Endothelial cell (in vitro differentiated cells): ENCODE data around the gene USH2A. TPM values are rescaled to one million over a fixed set of nuclear protein-coding genes. Genes with fewer than 3 reads are reported as not detected.

Source experiments
- DNase-seq: peaks from one replicate; pipeline ENCODE4 v3.0.0; 2021; ENCODE audit warnings: low spot score
- H3K27ac Mint-ChIP-seq: one replicate; pipeline ENCODE4 v1.8.0; 2021; ENCODE audit warnings: mixed read lengths, inconsistent platforms; ENCODE audit not compliant: unreplicated experiment
- H3K27me3 Mint-ChIP-seq: one replicate; pipeline ENCODE4 v1.8.0; 2021; ENCODE audit warnings: mild to moderate bottlenecking, moderate library complexity, mixed read lengths, inconsistent platforms; ENCODE audit not compliant: unreplicated experiment
- H3K36me3 Mint-ChIP-seq: one replicate; pipeline ENCODE4 v1.8.0; 2021; ENCODE audit warnings: mild to moderate bottlenecking, low read depth, mixed read lengths, inconsistent platforms; ENCODE audit not compliant: unreplicated experiment
- H3K4me1 Mint-ChIP-seq: one replicate; pipeline ENCODE4 v1.8.0; 2021; ENCODE audit warnings: mild to moderate bottlenecking, mixed read lengths, inconsistent platforms; ENCODE audit not compliant: unreplicated experiment
- H3K4me3 Mint-ChIP-seq: one replicate; pipeline ENCODE4 v1.8.0; 2021; ENCODE audit warnings: mild to moderate bottlenecking, mixed read lengths, inconsistent platforms; ENCODE audit not compliant: unreplicated experiment
- H3K9me3 Mint-ChIP-seq: one replicate; pipeline ENCODE4 v1.8.0; 2021; ENCODE audit warnings: mixed read lengths, inconsistent platforms; ENCODE audit not compliant: unreplicated experiment
- total RNA-seq: library from RNA; stranded (reverse); fragmentation: NEBNext Ultra II Directional; extraction: Animal tissue kit (Norgen Biotek cat#: 25700); gene quantifications from one replicate; pipeline ENCODE4 v1.2.1, GENCODE V29; 2021; ENCODE audit not compliant: unreplicated experiment
- TF ChIP-seq, protein P1 (sequence below): fragments of 200-600 bp; sonication (generic); IDR thresholded peaks from one replicate; pipeline ENCODE4 v1.5.0; 2021; ENCODE audit warnings: antibody characterized with exemption; ENCODE audit not compliant: unreplicated experiment

USH2A gene
- total RNA-seq, 1 donor from 2014 or later = not detected

DNA sequence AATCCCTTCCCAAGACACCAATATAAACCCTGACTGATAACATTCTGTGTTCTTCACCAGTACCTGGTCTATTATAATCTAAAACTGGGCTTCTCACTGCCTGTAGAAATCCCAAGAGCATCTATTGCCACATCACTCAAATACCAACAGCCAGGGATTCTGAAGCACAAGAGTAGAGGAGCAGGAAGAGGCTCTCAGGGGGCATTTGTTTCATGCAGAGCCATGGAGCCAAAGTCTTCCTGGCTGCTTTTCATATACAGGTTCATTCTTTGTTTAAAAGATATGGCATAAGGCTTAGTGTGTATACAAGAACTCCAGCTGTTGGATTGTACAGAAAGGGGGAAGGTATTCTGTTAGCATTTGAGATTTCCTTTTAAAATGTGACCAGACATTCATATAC lies 38.2 kb upstream of the USH2A start:
- H3K27me3 Mint-ChIP-seq = no peaks in the 10 kb centered on the region
- H3K27ac Mint-ChIP-seq = no peak overlapping the region
- TF ChIP-seq, protein P1, sequence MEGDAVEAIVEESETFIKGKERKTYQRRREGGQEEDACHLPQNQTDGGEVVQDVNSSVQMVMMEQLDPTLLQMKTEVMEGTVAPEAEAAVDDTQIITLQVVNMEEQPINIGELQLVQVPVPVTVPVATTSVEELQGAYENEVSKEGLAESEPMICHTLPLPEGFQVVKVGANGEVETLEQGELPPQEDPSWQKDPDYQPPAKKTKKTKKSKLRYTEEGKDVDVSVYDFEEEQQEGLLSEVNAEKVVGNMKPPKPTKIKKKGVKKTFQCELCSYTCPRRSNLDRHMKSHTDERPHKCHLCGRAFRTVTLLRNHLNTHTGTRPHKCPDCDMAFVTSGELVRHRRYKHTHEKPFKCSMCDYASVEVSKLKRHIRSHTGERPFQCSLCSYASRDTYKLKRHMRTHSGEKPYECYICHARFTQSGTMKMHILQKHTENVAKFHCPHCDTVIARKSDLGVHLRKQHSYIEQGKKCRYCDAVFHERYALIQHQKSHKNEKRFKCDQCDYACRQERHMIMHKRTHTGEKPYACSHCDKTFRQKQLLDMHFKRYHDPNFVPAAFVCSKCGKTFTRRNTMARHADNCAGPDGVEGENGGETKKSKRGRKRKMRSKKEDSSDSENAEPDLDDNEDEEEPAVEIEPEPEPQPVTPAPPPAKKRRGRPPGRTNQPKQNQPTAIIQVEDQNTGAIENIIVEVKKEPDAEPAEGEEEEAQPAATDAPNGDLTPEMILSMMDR = no peak
- H3K4me1 Mint-ChIP-seq = peaks cover 4% of the 10 kb centered on the region
- no peaks in the 10 kb centered on the region for H3K9me3 Mint-ChIP-seq
- DNase-seq = no peak
- H3K4me3 Mint-ChIP-seq = no peak overlapping the region
- no peaks in the 10 kb centered on the region for H3K36me3 Mint-ChIP-seq

GRCh38 chr1:216459651-216460207 lies 36.5 kb upstream of the USH2A start:
- H3K4me3 Mint-ChIP-seq = no peak overlapping the region
- no peaks in the 10 kb centered on the region for H3K9me3 Mint-ChIP-seq
- TF ChIP-seq, protein P1 = no peak
- H3K36me3 Mint-ChIP-seq = no peaks in the 10 kb centered on the region
- no peaks in the 10 kb centered on the region for H3K27me3 Mint-ChIP-seq
- no peak overlapping the region for H3K27ac Mint-ChIP-seq
- peaks cover 4% of the 10 kb centered on the region for H3K4me1 Mint-ChIP-seq
- no peak for DNase-seq

- no peak overlapping the region for H3K27ac Mint-ChIP-seq
These were observed 35.6 kb upstream of the USH2A start for GRCh38 chr1:216458812-216459211.

GRCh38 chr1:216457356-216457755 lies 34.1 kb upstream of the USH2A start:
- TF ChIP-seq, protein P1 = no peak
- no peak for DNase-seq
- no peaks in the 10 kb centered on the region for H3K9me3 Mint-ChIP-seq
- no peaks in the 10 kb centered on the region for H3K36me3 Mint-ChIP-seq
- H3K4me3 Mint-ChIP-seq = no peak overlapping the region
- H3K4me1 Mint-ChIP-seq = peaks cover 4% of the 10 kb centered on the region
- no peak overlapping the region for H3K27ac Mint-ChIP-seq
- H3K27me3 Mint-ChIP-seq = peaks cover 1% of the 10 kb centered on the region

More at GRCh38 chr1:216458812-216459211, 35.6 kb upstream of the USH2A start:
- DNase-seq = no peak
- Mint-ChIP-seq H3K36me3 (no peaks in the 10 kb centered on the region), H3K4me1 (peaks cover 4% of the 10 kb centered on the region), H3K27me3 (no peaks in the 10 kb centered on the region), H3K9me3 (no peaks in the 10 kb centered on the region), H3K4me3 (no peak overlapping the region)
- TF ChIP-seq, protein P1 = no peak

GRCh38 chr1:216456682-216457081 lies 33.4 kb upstream of the USH2A start:
- Mint-ChIP-seq H3K27me3 (peaks cover 1% of the 10 kb centered on the region), H3K4me3 (no peak overlapping the region), H3K9me3 (no peaks in the 10 kb centered on the region), H3K27ac (no peak overlapping the region), H3K36me3 (no peaks in the 10 kb centered on the region), H3K4me1 (peaks cover 4% of the 10 kb centered on the region)
- DNase-seq = no peak
- TF ChIP-seq, protein P1 = no peak
